AG04449 (cell line): ENCODE data around the gene CD86.

Source experiments
- CTCF ChIA-PET: fragments of 350-600 bp; formaldehyde crosslinking; extraction: SDS; loops from one replicate; lab custom pipeline; 2021; ENCODE audit warnings: antibody characterized with exemption; lab: Yijun Ruan, JAX
- POLR2A ChIA-PET: fragments of 400-600, 350-600 bp; formaldehyde crosslinking; extraction: SDS; loops from one replicate; lab custom pipeline; 2020; ENCODE audit warnings: antibody characterized with exemption, inconsistent platforms; lab: Yijun Ruan, JAX
- DNase-seq: peaks from one replicate; pipeline ENCODE4 v3.0.0-alpha.2; 2010; ENCODE audit warnings: low read depth, low spot score
- H3K4me3 ChIP-seq: 2 replicates; pipeline ENCODE4 v1.5.1; 2011; ENCODE audit warnings: low read depth, mild to moderate bottlenecking, control low read depth, low read length
- CTCF ChIP-seq: IDR thresholded peaks from one replicate; pipeline ENCODE4 v1.5.1; 2011; ENCODE audit warnings: mild to moderate bottlenecking, moderate library complexity, low read length, control low read depth, inconsistent platforms; ENCODE audit not compliant: insufficient read depth; ENCODE audit errors: missing control alignments

CD86 gene

GRCh38 chr3:122052968-122053367 lies 2.2 kb upstream of the CD86 start:
- POLR2A ChIA-PET: no interaction called here
- TF ChIP-seq CTCF: no peak
- CTCF ChIA-PET: no interaction called here
- H3K4me3 ChIP-seq: no peak overlapping the region
- no peak for DNase-seq

DNA sequence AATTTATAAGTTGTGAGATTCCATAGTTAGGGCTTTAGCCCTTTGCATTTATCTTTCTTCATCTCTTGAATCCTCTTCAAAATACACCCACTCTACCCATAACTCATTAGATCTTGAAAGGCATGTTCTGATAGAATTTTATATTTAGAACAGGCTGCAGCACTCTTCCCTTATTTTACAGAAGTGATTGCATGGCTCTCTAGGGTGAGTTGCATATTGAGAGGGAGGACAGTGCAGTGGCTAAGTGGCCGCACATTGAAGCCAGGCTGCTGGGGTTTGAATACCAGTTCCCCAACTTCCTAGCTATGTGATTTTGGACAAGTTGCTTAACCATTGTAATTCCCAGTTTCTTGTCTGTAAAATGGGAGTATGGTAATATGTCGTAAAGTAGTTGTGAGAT lies 2.5 kb downstream of the CD86 start:
- no peak for DNase-seq
- CTCF ChIA-PET: no interaction called here
- POLR2A ChIA-PET: no interaction called here
- H3K4me3 ChIP-seq: no peak overlapping the region
- TF ChIP-seq CTCF: no peak

DNA sequence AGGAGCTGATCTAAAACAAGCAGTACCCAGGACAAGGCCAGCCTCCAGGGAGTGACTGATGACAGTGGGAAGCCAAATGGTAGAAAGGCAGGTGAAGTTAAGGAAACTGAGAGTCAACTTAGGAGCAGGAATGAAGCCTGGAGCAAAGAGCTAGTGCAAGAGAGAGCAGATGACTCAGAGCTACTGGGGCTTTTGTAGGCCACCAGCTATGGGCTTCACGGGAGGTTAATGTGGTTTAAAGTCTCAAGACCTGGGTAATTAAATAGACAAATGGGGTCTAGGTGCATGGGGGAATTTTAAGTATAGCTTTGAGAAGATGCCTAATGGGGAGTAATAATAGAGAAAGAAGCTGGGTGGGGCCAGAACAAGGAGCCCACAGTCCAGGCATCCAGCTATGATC lies 3.1 kb downstream of the CD86 start:
- DNase-seq: no peak
- TF ChIP-seq CTCF: no peak
- ChIA-PET CTCF (no interaction called here), POLR2A (no interaction called here)
- no peak overlapping the region for H3K4me3 ChIP-seq

- CTCF ChIA-PET: no interaction called here
Observed at GRCh38 chr3:122060040-122060698, 5.0 kb downstream of the CD86 start.

DNA sequence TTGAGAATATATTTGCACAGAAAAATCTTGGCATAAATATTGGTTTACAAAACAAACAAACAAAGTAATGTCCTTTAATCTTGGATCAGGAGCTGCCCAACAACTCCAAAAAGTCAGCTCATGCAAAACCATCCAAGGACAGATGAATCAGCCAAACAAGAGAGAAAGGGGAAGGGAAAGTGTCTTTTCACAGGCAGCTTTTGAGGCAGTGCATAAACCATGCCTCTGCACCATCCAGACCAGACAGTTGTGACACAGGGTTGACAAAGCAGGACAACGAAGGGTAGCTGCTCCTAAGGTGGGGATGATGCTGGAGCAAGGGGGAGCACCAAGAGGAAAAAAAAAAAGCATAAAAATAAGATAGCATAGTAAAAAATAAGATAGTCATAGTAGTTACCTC lies 8.7 kb downstream of the CD86 start:
- no peak for TF ChIP-seq CTCF
- H3K4me3 ChIP-seq: no peak overlapping the region
- ChIA-PET CTCF (no interaction called here), POLR2A (no interaction called here)
- DNase-seq: no peak

More at GRCh38 chr3:122060040-122060698, 5.0 kb downstream of the CD86 start:
- H3K4me3 ChIP-seq: no peak overlapping the region
- no peak for TF ChIP-seq CTCF
- POLR2A ChIA-PET: no interaction called here
- no peak for DNase-seq

- no peak for DNase-seq
- CTCF ChIA-PET: no interaction called here
- no peak overlapping the region for H3K4me3 ChIP-seq
- TF ChIP-seq CTCF: no peak
- POLR2A ChIA-PET: no interaction called here
Observed at GRCh38 chr3:122064326-122064725, 9.2 kb downstream of the CD86 start.
